Measurements from ENCODE around the gene CCS.
A peak's percentile ranks its signal among the peaks of the same experiment; 100 is the strongest.
"Not testable (repeated sequence)": the region's sequence is repeated elsewhere in the genome, so short reads cannot be mapped to it uniquely, and the experiment has no call there.

CCS gene

DNA sequence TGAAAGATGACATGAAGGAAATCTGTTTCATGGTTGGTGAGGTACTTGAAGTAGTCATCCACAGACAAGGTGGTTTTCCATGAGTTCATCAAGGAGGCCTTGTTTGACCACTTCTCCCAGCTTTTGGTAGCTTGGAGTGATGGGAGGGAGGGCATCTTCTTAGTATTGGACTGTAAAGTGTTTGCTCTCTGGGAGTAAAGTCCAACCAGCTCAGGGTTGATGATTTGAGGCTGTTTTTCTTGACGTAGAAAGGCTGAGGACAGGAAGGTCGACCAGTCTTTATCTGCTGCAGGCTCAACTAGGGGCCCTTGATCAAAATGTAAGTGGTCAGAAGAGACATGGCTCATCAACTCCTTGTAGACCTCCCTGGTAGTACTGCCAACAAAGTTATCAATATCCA lies 1.8 kb upstream of the CCS start:
- no peak for DNase-seq (ENCODE audit: low read depth in 3 of 3)

DNA sequence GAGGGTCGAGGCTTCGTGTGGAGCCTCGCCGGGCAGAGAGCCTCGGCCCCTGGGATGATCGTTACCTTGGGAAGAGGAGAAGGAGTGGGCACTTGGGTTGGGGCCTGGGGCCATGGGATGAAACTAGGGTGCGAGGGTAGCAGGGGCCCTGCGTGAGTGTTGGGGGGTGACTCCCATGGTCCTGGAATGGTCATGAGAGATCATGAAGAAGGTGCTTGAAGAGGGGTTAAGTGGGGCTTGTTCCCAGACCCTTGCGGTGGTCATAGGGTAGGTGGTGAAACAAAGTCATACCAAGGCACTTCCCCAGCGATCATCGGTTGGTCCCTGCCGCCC lies 284 bp downstream of the CCS start:
- no peak for DNase-seq (ENCODE audit: low read depth in 3 of 3)

DNA sequence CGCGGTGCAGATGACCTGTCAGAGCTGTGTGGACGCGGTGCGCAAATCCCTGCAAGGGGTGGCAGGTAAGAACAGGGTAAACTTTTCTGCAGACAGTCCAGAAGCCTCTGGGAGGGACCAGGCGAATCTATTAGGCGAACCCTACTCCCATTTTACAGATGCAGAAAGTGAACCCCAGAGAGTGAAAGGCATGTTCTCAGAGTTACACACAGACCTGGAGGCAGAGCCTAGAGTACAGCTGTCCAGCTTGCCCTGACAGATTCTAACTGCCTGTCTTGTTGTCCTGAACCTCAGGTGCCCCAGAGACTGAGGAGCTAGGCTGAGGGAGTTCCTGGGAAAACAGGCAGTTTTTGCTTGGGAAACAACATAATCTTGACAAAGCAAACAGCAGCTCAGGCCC lies 665 bp downstream of the CCS start:
- no peak for DNase-seq (ENCODE audit: low read depth in 3 of 3)

DNA sequence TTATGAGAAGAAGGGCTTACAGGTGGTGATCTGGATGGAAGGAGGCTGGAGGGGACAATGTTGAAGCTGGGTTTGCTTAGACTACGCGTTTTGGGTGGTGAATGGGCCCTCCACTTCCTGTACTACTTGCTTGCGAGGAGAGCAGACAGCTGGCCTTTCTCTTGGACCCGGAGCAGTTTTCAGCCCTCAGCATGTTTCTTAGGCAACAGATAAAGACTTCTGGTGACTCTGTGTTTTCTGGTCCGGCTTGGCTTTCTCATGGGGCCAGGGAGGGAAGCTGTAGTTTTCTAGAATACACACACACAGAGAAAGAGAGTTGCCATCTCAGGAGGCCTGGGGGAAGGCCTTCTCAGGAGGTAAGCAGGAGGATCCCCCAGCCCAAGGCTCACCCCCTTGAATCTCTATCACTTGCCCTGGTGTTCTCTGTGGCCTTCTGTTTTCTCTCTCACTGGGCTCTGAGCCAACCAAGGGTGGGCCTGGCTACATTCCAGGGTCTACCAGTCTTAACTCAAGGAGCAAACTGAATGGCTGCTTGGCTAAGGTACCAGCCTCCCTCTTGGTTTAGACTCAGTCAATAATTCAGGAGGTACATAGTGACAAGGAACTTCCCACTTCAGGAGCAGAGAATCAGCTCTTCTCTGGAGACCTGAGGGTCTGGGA lies 2.4 kb downstream of the CCS start:
- no peak for DNase-seq (ENCODE audit: low read depth in 3 of 3)

DNA sequence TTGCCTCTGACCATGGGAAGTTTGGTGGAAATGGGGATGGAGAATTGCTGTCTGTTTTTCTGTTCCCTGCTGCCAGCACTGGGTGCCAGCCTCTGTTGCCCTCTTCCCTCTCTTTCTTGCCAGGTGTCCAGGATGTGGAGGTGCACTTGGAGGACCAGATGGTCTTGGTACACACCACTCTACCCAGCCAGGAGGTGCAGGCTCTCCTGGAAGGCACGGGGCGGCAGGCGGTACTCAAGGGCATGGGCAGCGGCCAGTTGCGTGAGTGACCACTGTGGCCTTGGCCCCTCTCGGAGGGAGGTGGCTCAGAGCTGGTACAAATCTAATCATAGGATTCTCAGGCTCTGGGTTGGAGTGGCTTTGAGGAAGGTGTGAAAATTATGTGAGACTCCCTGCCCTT lies 6.0 kb downstream of the CCS start:
- no peak for DNase-seq (ENCODE audit: low read depth in 3 of 3)

DNA sequence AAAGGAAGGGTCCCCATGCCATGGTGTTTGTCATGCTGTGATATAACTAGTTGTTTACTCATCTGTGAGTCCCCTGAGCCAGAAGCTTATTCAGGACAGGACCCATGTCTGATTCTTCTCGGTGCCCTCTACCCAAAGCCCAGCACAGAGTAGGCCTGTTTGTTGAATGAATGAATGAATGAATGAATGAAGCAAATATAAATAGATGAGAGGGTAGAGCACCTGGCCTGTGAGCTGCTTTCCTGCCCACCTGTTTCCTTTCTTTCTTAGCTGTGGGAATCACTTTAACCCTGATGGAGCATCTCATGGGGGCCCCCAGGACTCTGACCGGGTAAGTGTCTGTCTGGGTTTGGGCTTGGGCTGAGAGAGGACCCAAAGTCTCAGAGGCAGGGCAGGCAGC lies 7.2 kb downstream of the CCS start:
- no peak for DNase-seq (ENCODE audit: low read depth in 3 of 3)

DNA sequence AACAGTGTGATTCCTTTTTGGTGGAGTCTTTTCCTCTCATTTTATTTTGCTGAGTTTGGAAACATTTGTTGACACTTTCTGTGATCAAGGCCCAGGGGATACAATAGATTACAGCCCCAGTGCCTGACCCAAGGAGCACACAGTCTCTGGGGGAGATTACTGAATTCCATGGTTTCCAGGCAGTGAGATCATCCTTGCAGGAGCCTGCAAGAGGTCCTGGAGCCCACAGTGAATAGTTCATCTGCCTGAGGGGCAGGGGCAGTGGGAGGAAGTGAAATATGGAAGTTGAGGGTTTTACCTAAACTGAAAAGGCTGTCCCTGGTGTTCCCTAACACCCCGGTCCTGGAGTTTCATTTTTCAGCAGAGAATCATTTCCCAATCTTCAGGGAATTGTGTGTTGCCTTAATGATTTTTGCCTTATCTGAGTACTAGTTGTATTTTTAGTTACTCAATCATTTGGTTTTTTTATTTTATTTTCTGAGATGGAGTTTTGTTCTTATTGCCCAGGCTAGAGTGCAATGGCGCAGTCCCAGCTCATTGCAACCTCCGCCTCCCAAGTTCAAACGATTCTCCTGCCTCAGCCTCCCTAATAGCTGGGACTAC lies 7.7 kb downstream of the CCS start:
- no peak for DNase-seq (ENCODE audit: low read depth in 3 of 3)

DNA sequence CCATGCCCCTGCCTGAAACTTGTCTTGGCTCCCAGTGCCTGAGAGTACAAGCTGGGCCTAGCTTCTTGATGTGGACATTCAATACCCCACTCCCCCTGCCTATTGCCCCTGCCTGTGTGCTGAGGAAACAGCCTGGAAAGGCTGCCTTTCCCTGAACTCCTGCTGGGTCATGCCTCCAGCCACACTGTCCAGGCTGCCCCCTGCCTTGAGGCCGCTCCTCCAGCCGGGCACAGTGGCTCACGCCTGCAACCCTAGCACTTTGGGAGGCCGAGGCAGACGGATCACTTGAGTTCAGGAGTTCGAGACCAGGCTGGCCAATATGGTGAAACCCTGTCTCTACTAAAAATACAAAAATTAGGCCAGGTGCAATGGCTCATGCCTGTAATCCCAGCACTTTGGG lies 10.1 kb downstream of the CCS start:
- no peak for DNase-seq (ENCODE audit: low read depth in 3 of 3)

DNA sequence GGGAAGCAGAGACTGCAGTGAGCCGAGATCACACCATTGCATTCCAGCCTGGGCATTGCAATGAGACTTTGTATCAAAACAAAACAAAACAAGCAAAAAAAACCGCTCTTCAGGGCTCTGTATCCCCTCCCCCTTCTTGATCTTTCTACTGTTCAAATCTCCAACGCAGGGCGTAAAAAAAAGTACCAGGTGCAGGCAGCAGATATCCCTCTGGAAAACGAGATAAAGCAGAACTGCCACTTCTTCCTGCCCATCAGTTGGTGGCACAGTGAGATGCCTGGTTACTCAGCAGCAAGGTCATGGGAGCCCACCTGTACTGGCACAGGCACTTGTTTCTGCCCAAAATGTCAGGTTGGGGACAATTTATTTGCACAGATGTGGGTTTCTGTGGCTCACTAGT lies 11.2 kb downstream of the CCS start:
- DNase-seq (ENCODE audit: low read depth in 3 of 3): no peak

DNA sequence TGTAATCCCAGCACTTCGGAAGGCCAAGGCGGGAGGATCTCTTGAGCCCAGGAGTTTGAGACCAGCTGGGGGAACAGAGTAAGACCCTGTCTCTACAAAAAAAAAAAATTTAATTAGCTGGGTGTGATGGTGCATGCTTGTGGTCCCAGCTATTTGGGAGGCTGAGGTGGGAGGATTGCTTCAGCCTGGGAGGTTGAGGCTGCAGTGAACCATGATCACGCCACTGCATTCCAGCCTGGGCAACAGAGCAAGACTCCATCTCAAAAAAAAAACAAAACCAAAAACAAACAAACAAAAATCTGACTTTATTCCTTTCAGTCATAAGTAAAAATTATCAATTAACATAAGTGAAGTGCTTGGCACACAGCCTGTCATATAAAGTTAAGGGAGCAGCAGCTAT lies 13.6 kb downstream of the CCS start:
- not testable (repeated sequence) for DNase-seq (ENCODE audit: low read depth in 3 of 3)

DNA sequence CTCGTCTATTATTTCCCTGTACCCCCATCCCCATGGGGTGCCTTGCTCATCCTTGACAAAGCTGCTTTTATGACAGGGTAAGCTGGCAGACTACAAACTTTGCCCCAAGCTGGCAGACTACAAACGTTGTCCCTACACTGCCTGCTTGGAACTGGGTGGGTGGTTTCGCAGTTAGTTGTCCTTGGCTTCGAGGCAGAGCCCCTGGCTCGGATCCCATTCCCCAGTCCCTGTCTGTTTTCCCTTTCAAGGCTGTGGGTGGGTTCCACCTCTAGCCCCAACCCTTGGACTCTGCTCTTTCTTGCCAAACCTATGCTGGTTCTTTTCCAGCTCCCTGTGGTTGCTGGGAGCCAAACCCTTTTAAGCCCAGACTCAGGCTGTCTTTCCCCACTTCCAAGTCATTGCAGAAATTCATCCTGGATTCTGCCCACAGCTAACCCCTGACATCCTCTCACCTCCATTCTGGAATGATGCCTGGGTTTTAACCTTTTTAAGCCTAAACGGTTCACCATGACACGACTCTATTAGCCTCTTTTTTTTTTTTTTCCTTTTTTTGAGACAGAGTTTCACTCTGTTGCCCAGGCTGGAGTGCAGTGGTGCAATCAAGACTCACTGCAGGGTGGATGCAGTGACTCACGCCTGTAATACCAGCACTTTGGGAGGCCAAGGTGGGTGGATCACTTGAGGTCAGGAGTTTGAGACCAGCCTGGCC lies 14.3 kb downstream of the CCS start:
- no peak for DNase-seq (ENCODE audit: low read depth in 3 of 3)

DNA sequence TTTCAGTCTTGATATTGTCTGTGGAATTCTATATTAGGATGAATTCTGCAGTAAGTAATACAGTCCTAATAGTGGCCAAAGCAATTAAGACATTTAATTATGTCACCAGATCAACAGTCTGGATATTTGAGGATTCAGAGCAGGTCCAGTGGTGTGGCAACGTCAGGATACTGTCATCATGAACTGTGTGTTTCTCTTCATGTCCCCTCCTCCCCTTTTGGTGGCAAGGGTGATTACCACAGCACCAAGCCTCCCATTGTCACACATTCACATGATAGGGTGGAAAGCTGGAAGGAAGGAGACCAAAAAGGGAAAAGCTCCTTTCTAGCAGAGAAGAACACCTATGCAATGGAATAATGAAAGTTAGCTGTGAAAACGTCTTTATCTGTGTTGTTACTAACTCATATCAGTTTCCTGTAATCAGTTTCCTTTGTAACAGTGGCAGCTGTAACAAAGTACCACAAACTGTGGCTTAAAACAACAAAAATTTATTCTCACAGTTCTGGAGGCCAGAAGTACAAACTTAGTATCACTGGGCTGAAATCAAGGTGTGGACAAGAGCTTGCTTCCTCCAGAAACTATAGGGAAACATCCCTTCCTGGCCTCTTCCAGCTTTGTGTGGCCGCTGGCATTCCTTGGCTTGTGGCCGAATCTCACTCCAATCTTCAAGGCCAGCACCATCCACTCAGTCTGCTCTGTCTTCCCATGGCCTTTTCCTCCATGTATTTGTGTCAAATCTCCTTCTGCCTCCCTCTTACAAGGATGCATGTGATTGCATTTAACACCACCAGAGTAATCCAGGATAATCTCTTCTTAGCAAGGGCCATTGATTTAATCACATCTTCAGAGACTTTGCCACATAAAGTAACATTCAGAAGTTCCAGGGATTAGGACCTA lies 17.0 kb downstream of the CCS start:
- DNase-seq (ENCODE audit: low read depth in 3 of 3): no peak

DNA sequence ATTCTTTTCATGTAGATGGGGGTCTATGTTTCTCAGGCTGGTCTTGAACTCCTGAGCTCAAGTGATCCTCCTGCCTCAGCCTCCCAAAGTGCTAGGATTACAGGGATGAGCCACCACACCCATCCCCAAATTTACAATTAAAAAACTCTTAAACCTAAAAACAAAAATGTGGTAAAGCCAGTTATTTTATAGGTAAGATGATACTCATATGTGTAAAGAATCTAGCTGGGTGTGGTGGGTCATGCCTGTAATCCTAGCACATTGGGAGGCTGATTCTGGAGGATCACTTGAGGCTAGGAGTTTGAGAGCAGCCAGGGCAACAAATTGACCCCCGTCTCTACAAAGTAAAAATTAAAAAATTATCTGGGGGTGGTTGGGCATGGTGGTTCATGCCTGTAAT lies 19.5 kb downstream of the CCS start:
- DNase-seq (ENCODE audit: low read depth in 3 of 3): no peak

DNA sequence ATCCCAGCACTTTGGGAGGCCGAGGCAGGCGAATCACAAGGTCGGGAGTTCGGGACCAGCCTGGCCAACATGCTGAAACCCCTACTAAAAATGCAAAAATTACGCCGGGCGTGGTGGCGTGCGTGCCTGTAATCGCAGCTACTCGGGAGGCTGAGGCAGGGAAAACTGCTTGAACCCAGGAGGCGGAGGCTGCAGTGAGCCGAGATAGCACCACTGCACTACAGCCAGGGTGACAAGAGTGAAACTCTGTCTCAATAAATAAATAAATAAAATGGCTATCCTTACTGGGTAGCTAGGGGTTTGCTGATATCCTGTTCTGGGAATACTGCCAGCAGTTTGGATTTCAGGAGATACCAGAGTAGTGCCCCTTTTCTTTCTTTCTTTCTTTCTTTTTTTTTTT lies 21.1 kb downstream of the CCS start:
- no peak for DNase-seq (ENCODE audit: low read depth in 3 of 3)

DNA sequence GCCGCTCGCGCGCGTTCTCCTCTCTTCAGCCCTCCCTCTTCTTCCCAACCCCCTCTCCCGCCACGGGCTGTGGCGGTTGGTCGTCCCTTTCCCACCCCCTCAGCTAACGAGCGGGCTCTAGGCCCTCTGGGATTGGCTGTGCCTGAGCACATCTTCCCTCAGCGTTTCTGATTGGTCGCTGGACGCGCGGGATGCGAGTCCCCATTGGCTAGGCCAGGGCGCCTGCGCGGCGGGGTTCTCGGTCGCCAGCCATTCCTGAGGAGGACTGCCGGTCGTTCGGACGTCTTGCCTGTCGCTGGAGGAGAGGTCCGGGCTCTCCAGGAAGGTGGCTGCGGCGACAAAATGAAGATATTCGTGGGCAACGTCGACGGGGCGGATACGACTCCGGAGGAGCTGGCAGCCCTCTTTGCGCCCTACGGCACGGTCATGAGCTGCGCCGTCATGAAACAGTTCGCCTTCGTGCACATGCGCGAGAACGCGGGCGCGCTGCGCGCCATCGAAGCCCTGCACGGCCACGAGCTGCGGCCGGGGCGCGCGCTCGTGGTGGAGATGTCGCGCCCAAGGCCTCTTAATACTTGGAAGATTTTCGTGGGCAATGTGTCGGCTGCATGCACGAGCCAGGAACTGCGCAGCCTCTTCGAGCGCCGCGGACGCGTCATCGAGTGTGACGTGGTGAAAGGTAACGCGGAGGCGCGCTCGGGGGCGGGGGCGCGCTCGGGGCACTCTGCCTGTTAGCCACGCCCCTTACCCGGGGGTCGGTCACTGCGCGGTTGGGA lies 23.6 kb downstream of the CCS start, which contains the start of gene RBM14:
RBM14 (plus strand) TSS at position 252 of the 776 bp plus-strand sequence; CDS start at position 343, 91 bp downstream.
- peak; percentile 97 to 98 (median 97) for DNase-seq (ENCODE audit: low read depth in 3 of 3)

DNA sequence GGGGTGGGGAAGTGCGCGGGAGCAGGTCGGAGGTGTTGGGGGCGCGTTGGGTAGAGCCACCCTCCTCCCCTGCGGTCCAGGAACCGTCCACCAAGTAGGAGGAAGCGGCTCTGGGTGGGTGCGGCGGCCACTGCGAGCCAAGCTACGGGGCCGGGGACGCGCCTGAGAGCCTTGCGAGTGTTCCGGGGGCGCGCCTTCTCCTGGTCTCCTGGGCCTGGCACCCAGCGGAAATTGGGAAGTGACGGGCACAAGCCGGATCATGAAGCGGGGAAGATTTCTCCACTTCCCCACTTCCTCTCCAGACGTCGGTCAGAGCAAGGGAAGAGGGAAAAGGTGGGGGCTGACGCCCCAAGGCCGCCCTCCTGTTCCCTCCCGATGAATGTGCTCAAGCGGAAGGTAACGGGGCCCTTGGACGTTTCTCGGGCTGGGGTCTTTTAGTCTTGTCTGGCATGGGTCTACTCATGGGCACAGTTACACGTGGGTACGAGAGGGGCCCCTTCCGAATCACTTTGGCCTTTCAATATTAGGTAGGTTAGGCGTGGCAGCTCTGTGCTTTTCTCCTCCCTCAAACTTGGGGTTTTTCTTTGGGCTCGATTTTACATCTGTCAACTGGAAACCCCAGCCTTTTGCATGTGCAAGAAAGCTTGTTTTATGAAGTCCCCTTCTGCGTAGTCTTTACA lies 24.3 kb downstream of the CCS start:
- DNase-seq (ENCODE audit: low read depth in 3 of 3): no peak

DNA sequence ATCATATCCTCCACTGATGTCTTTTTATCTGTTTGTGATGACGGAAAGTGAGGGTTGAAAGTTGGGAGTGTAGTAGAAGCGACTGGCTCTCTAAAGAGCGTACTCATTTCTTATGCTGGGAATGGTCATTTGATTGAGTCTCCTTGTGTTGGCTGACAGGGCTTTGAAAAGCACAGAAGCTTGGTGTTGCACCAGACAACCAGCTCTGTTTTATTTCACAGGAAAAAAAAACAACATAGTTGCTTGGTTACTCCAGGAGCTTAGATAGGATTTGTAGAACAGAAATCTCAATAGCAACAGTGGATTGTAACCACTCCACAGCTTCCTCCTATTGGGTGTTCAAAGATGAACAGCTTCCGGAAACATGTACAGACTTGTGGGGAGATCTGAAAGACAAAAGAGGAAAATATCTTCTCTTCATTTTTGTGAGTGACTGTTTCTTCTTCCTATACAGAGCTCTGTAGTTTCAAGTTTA lies 26.1 kb downstream of the CCS start:
- no peak for DNase-seq (ENCODE audit: low read depth in 3 of 3)

DNA sequence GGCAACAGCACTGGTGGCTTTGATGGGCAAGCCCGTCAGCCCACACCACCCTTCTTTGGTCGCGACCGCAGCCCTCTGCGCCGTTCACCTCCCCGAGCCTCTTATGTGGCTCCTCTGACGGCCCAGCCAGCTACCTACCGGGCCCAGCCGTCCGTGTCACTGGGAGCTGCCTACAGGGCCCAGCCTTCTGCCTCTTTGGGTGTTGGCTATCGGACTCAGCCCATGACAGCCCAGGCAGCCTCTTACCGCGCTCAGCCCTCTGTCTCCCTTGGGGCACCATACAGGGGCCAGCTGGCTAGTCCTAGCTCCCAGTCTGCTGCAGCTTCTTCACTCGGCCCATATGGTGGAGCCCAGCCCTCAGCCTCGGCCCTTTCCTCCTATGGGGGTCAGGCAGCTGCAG lies 31.5 kb downstream of the CCS start:
- DNase-seq (ENCODE audit: low read depth in 3 of 3): no peak

DNA sequence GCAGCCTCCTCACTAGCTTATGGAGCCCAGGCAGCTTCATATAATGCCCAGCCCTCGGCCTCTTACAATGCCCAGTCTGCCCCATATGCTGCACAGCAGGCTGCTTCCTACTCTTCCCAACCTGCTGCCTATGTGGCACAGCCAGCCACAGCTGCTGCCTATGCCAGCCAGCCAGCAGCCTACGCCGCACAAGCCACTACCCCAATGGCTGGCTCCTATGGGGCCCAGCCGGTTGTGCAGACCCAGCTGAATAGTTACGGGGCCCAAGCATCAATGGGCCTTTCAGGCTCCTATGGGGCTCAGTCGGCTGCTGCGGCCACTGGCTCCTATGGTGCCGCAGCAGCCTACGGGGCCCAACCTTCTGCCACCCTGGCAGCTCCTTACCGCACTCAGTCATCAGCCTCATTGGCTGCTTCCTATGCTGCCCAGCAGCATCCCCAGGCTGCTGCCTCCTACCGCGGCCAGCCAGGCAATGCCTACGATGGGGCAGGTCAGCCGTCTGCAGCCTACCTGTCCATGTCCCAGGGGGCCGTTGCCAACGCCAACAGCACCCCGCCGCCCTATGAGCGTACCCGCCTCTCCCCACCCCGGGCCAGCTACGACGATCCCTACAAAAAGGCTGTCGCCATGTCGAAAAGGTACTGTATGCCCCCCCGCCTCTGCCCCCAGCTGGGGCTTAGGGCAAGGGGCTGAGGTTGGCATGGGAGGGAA lies 32.2 kb downstream of the CCS start:
- DNase-seq (ENCODE audit: low read depth in 3 of 3): no peak

DNA sequence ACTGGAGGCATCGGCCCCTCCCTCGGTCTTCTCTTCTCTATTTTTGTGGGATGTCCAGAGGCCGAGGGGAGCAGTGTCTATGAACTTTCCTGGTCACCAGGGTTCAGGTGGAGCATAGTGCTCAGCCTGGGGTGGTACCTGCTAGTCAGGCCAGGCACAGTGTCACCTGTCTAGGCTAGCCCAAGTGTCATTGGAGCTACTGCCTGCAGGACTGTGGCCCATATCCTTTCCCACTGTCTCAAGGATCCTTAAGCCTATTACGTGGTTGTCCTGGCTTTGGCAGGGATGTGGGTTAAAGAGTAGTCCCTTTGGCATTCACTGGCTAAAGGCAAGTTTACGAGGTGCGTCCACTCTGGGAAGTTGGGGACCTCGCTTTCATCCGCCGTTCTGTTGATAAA lies 32.8 kb downstream of the CCS start:
- no peak for DNase-seq (ENCODE audit: low read depth in 3 of 3)
